A549 (cell line): ENCODE data around the gene PABPC3. TPM values are rescaled to one million over a fixed set of nuclear protein-coding genes. Genes with fewer than 3 reads are reported as not detected.

Experiments
- ATAC-seq, 2 experiments: fragments of 200-7000 bp in 1 of 2; fragments of >200 bp in 1 of 2; cut with Nextera tagmentation in 1 of 2; cut with Tn5 transposase in 1 of 2; 3 replicates each; pipeline versions ENCODE4 v1.8.0 to v1.9.1; 2018 to 2020; ENCODE audit warnings: mild to moderate bottlenecking in 1 of 2, moderate library complexity in 1 of 2
- CTCF ChIA-PET: fragments of 300-600 bp; sonication (Branson Sonifier 250); formaldehyde crosslinking; extraction: SDS; loops from one replicate; lab custom pipeline; 2021; ENCODE audit warnings: antibody characterized with exemption, inconsistent platforms; lab: Yijun Ruan, JAX
- POLR2A ChIA-PET: fragments of 350-600 bp; formaldehyde crosslinking; extraction: SDS; loops from one replicate; lab custom pipeline; 2021; ENCODE audit warnings: antibody characterized with exemption, inconsistent platforms; lab: Yijun Ruan, JAX
- DNase-seq, 2 experiments: peaks; one replicate each; pipeline versions ENCODE4 v3.0.0 to v3.0.0-alpha.2; 2011 to 2016; ENCODE audit warnings: low read depth in 1 of 2, low spot score in 1 of 2
- FAIRE-seq: peaks from 2 replicates; lab custom pipeline; 2011; peaks lifted over from hg19 to GRCh38; lab: Jason Lieb, UNC
- H3K27ac ChIP-seq, 2 experiments: fragments of >200 bp; sonication (Bioruptor Twin); formaldehyde crosslinking; 3 replicates each; pipeline ENCODE4 v1.5.1; 2016 to 2017
- H3K4me1 ChIP-seq: fragments of >200 bp; sonication (Bioruptor Twin); formaldehyde crosslinking; 3 replicates; pipeline ENCODE4 v1.6.1; 2016
- H3K4me2 ChIP-seq: fragments of >200 bp; sonication (Bioruptor Twin); formaldehyde crosslinking; 3 replicates; pipeline ENCODE4 v1.6.1; 2016
- H3K4me3 ChIP-seq: fragments of >200 bp; sonication (Bioruptor Twin); formaldehyde crosslinking; 3 replicates; pipeline ENCODE4 v1.5.1; 2016
- H3K9me3 ChIP-seq: fragments of >200 bp; sonication (Bioruptor Twin); formaldehyde crosslinking; 3 replicates; pipeline ENCODE4 v1.6.1; 2016
- CBX2 ChIP-seq: fragments of 200-600 bp; sonication (generic); IDR thresholded peaks from 2 replicates; pipeline ENCODE4 v1.6.1; 2016; ENCODE audit warnings: low read depth, mild to moderate bottlenecking, borderline replicate concordance
- CBX8 ChIP-seq: fragments of 200-600 bp; sonication (generic); IDR thresholded peaks from 2 replicates; pipeline ENCODE4 v1.6.1; 2016
- CTCF ChIP-seq: fragments of >200 bp; sonication (Bioruptor Twin); formaldehyde crosslinking; IDR thresholded peaks from 3 replicates; pipeline ENCODE4 v1.5.1; 2016
- EHF ChIP-seq: fragments of 250-450 bp; sonication (Bioruptor Pico); IDR thresholded peaks from 2 replicates; pipeline ENCODE4 v1.5.0; 2020; ENCODE audit warnings: mild to moderate bottlenecking
- ELK1 ChIP-seq: fragments of 150-350 bp; IDR thresholded peaks from 2 replicates; pipeline ENCODE4 v1.6.1; 2014; ENCODE audit warnings: low read depth, mild to moderate bottlenecking, low read length
- EP300 ChIP-seq, 2 experiments: fragments of >200 bp; sonication (Bioruptor Twin); formaldehyde crosslinking; IDR thresholded peaks; 2 replicates in 1 of 2; 3 replicates in 1 of 2; pipeline ENCODE4 v1.6.1; 2016 to 2017
- ESRRA ChIP-seq: fragments of 150-350 bp; IDR thresholded peaks from 2 replicates; pipeline ENCODE4 v1.6.1; 2014; ENCODE audit warnings: mild to moderate bottlenecking, low read length, borderline replicate concordance
- HMGXB4 ChIP-seq: fragments of 250-450 bp; sonication (Bioruptor Pico); IDR thresholded peaks from 2 replicates; pipeline ENCODE4 v1.5.0; 2021; ENCODE audit warnings: mild to moderate bottlenecking, moderate library complexity, borderline replicate concordance
- HOXA7 ChIP-seq: fragments of 250-450 bp; sonication (Bioruptor Pico); IDR thresholded peaks from 2 replicates; pipeline ENCODE4 v1.5.0; 2020; ENCODE audit warnings: mild to moderate bottlenecking, moderate library complexity
- HOXB13 ChIP-seq: fragments of 250-450 bp; sonication (Bioruptor Pico); IDR thresholded peaks from 2 replicates; pipeline ENCODE4 v1.5.0; 2020; ENCODE audit warnings: low read depth, mild to moderate bottlenecking, moderate library complexity
- JUN ChIP-seq, 2 experiments: fragments of >200 bp; sonication (Bioruptor Twin); formaldehyde crosslinking; IDR thresholded peaks; 2 replicates in 1 of 2; 3 replicates in 1 of 2; pipeline ENCODE4 v1.6.1; 2016 to 2017
- MAX ChIP-seq: IDR thresholded peaks from 2 replicates; pipeline ENCODE4 v1.6.1; 2012
- PHF8 ChIP-seq: fragments of 200-600 bp; sonication (generic); IDR thresholded peaks from 2 replicates; pipeline ENCODE4 v1.6.1; 2016; ENCODE audit warnings: low read depth, mild to moderate bottlenecking, antibody characterized with exemption, moderate library complexity, borderline replicate concordance
- RCOR1 ChIP-seq: fragments of 150-350 bp; IDR thresholded peaks from 2 replicates; pipeline ENCODE4 v1.6.1; 2014; ENCODE audit warnings: antibody characterized with exemption, low read length, low read depth
- REST ChIP-seq: fragments of 200-600 bp; sonication (generic); IDR thresholded peaks from 2 replicates; pipeline ENCODE4 v1.6.1; 2016; ENCODE audit warnings: antibody characterized with exemption, mild to moderate bottlenecking, moderate library complexity
- SMC3 ChIP-seq: fragments of >200 bp; sonication (Bioruptor Twin); formaldehyde crosslinking; IDR thresholded peaks from 3 replicates; pipeline ENCODE4 v1.6.1; 2018; ENCODE audit warnings: inconsistent platforms
- TFCP2L1 ChIP-seq: fragments of 250-450 bp; sonication (Bioruptor Pico); IDR thresholded peaks from 2 replicates; pipeline ENCODE4 v1.5.0; 2021; ENCODE audit warnings: mild to moderate bottlenecking
- TP53 ChIP-seq: fragments of 250-450 bp; sonication (Bioruptor Pico); IDR thresholded peaks from 2 replicates; pipeline ENCODE4 v1.5.0; 2021; ENCODE audit warnings: mild to moderate bottlenecking, moderate library complexity
- USF2 ChIP-seq: fragments of 450-650 bp; IDR thresholded peaks from 2 replicates; pipeline ENCODE4 v1.6.1; 2014; ENCODE audit warnings: antibody characterized with exemption
- ZC3H11A ChIP-seq: fragments of 450-650 bp; IDR thresholded peaks from 2 replicates; pipeline ENCODE4 v1.6.1; 2014; ENCODE audit warnings: antibody characterized with exemption, mild to moderate bottlenecking
- WGBS: methylation state at CpG from one replicate; pipeline ENCODE4 v1.1.6; 2017; ENCODE audit errors: missing lambda C conversion rate; 5-methylcytosine and 5-hydroxymethylcytosine counted together
- polyA plus RNA-seq, 4 experiments: library from polyadenylated mRNA; depleted of rRNA in 3 of 4; stranded (reverse); fragments of >200 nt; fragmentation: RNase III in 1 of 4; extraction: RNeasy Plus Mini Kit Qiagen cat#74134 plus additional on column Dnase treatment in 1 of 4; gene quantifications; 2 replicates in 3 of 4; 3 replicates in 1 of 4; pipeline ENCODE4 v1.2.3, GENCODE V29; 2011 to 2017

Gene PABPC3
- polyA plus RNA-seq, 2 of the 4 experiments (the other 2 are of a cell fraction) = 0.22 to 0.39 TPM

GRCh38 chr13:25137788-25138115 lies 41.8 kb downstream of the PABPC3 start:
- POLR2A ChIA-PET = no interaction called here
- ATAC-seq = no peak
- Histone ChIP-seq H3K27ac (no peak overlapping the region), H3K9me3 (no peaks in the 10 kb centered on the region), H3K4me2 (no peak overlapping the region)
- FAIRE-seq = no peak
- DNase-seq = no peak
- TF ChIP-seq SMC3 = no peak
- no peak for TF ChIP-seq REST
- TF ChIP-seq ELK1 = no peak
- no peak for TF ChIP-seq TFCP2L1
- TF ChIP-seq ZC3H11A = no peak
- no peak for TF ChIP-seq ESRRA
- TF ChIP-seq USF2 = no peak
- TF ChIP-seq EP300 (IDR thresholded peaks at IDR 0.05) = no peak
- TF ChIP-seq EHF (CRISPR knock-in tag) = no peak
- no peak for TF ChIP-seq CTCF
- no peak for TF ChIP-seq MAX
- no peak for TF ChIP-seq HMGXB4 (CRISPR knock-in tag)
- no peak for TF ChIP-seq HOXA7 (CRISPR knock-in tag)
- TF ChIP-seq, all 56 proteins: peak for 0
- Histone ChIP-seq H3K4me1 (no peaks in the 10 kb centered on the region), H3K4me3 (no peak overlapping the region)
- CTCF ChIA-PET = no interaction called here
- WGBS = 22% methylated on average over 3 of the region's 3 CpGs

- WGBS = 77% methylated on average over 5 of the region's 5 CpGs
- ChIA-PET POLR2A (no interaction called here), CTCF (no interaction called here)
- ATAC-seq (no peak), FAIRE-seq (no peak), DNase-seq (no peak)
- Histone ChIP-seq H3K9me3 (no peaks in the 10 kb centered on the region), H3K4me1 (no peaks in the 10 kb centered on the region), H3K4me3 (no peak overlapping the region), H3K4me2 (no peak overlapping the region), H3K27ac (no peak overlapping the region)
- TF ChIP-seq CBX2 = no peak
- TF ChIP-seq JUN (IDR thresholded peaks at IDR 0.05) = no peak
- TF ChIP-seq PHF8 = no peak
- TF ChIP-seq RCOR1 = no peak
- no peak for TF ChIP-seq TP53 (CRISPR knock-in tag)
- TF ChIP-seq EP300 (IDR thresholded peaks at IDR 0.05) = no peak
- no peak for TF ChIP-seq ESRRA
- no peak for TF ChIP-seq CBX8
- TF ChIP-seq HOXB13 (CRISPR knock-in tag) = no peak
Measured at GRCh38 chr13:25141042-25141441, 45.1 kb downstream of the PABPC3 start.
